Measurements from ENCODE around the gene OPTC.

OPTC gene

GRCh38 chr1:203477748-203478147, 16.2 kb upstream of the OPTC start:
- Histone ChIP-seq H3K27ac (peak overlapping the region; percentile 91 to 93), H3K9me3 (no peaks in the 10 kb centered on the region), H3K4me1 (peaks cover 0 to 67% (median 33%) of the 10 kb centered on the region in 4 donors), H3K4me3 (peak overlapping the region; percentile 69 to 74), H3K36me3 (peaks cover under 1 to 1% (median under 1%) of the 10 kb centered on the region in 3 donors), H3K27me3 (no peaks in the 10 kb centered on the region)
- no peak for TF ChIP-seq CTCF (IDR thresholded peaks at IDR 0.05)
- no peak for DNase-seq
- intact Hi-C loops (cut with DNase I; ENCODE audit: low total_unique reads): no loop called here

- intact Hi-C loops (cut with DNase I; ENCODE audit: low total_unique reads): no loop called here
- Histone ChIP-seq H3K27ac (peak overlapping the region; percentile 91 to 93), H3K27me3 (no peaks in the 10 kb centered on the region), H3K4me3 (peak overlapping the region; percentile 69 to 74), H3K9me3 (no peaks in the 10 kb centered on the region), H3K36me3 (peaks cover 5 to 6% (median 5%) of the 10 kb centered on the region in 3 donors), H3K4me1 (peaks cover 0 to 72% (median 38%) of the 10 kb centered on the region in 4 donors)
- DNase-seq: no peak
- no peak for TF ChIP-seq CTCF (IDR thresholded peaks at IDR 0.05)
Observed at GRCh38 chr1:203478231-203478630, 15.7 kb upstream of the OPTC start.

GRCh38 chr1:203478986-203479385, 15.0 kb upstream of the OPTC start:
- Histone ChIP-seq H3K27ac (peak overlapping the region; percentile 91 to 93), H3K4me1 (peaks cover 0 to 76% (median 45%) of the 10 kb centered on the region in 4 donors), H3K4me3 (peak overlapping the region; percentile 69 to 74), H3K36me3 (peaks cover 13 to 14% (median 13%) of the 10 kb centered on the region in 3 donors), H3K27me3 (no peaks in the 10 kb centered on the region), H3K9me3 (no peaks in the 10 kb centered on the region)
- no peak for DNase-seq
- no peak for TF ChIP-seq CTCF (IDR thresholded peaks at IDR 0.05)
- intact Hi-C loops (cut with DNase I; ENCODE audit: low total_unique reads): no loop called here

GRCh38 chr1:203479646-203480045, 14.3 kb upstream of the OPTC start:
- Histone ChIP-seq H3K27ac (peak overlapping the region; percentile 91 to 93), H3K9me3 (no peaks in the 10 kb centered on the region), H3K27me3 (no peaks in the 10 kb centered on the region), H3K4me1 (peaks cover 0 to 76% (median 50%) of the 10 kb centered on the region in 4 donors), H3K36me3 (peaks cover 19 to 20% (median 19%) of the 10 kb centered on the region in 3 donors), H3K4me3 (peak overlapping the region; percentile 69 to 74)
- intact Hi-C loops (cut with DNase I; ENCODE audit: low total_unique reads): loop anchor here (5.0 to 10.0 kb wide), 2 partner anchors 32 to 75 kb away; no protein-coding TSS in a partner anchor
- no peak for DNase-seq
- no peak for TF ChIP-seq CTCF (IDR thresholded peaks at IDR 0.05)

GRCh38 chr1:203480084-203480483, 13.9 kb upstream of the OPTC start:
- peak; percentile 49 to 73 for TF ChIP-seq CTCF (IDR thresholded peaks at IDR 0.05)
- DNase-seq: no peak
- Histone ChIP-seq H3K27me3 (no peaks in the 10 kb centered on the region), H3K4me1 (peaks cover 0 to 76% (median 50%) of the 10 kb centered on the region in 4 donors), H3K4me3 (peak overlapping the region; percentile 69 to 74), H3K36me3 (peaks cover 23 to 24% (median 24%) of the 10 kb centered on the region in 3 donors), H3K9me3 (no peaks in the 10 kb centered on the region), H3K27ac (peak overlapping the region; percentile 91 to 93)
- intact Hi-C loops (cut with DNase I; ENCODE audit: low total_unique reads): loop anchor here (5.0 to 10.0 kb wide), 2 partner anchors 33 to 75 kb away; no protein-coding TSS in a partner anchor

Data from tibial artery (tissue), 4 donors.